GM19438 (cell line): Measurements from ENCODE around the gene SRPX.

Experiments
- ATAC-seq: cut with Tn5 transposase; IDR thresholded peaks from one replicate; pipeline ENCODE4 v1.9.1; 2021; ENCODE audit warnings: low read depth; ENCODE audit not compliant: unreplicated experiment

SRPX gene

DNA sequence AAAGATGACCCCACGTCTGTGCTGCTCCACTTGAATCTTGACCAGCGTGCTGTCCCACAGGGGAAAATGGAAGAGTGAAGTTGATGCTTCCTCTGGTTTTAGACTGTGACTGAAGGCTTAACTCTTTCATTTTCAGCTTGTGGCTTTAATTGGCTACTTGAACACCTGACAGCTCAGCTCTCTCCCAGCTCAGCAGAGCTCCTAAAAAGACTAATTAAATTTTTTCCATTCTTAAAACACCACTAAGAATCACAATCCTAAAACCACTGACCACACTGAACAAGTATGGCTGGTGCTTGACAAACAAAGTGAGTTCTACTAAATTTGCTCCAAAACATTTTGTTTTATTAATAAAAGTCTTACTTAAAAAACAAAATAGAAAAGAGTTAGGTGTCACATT, 71.7 kb downstream of the SRPX start:
- no peak for ATAC-seq

DNA sequence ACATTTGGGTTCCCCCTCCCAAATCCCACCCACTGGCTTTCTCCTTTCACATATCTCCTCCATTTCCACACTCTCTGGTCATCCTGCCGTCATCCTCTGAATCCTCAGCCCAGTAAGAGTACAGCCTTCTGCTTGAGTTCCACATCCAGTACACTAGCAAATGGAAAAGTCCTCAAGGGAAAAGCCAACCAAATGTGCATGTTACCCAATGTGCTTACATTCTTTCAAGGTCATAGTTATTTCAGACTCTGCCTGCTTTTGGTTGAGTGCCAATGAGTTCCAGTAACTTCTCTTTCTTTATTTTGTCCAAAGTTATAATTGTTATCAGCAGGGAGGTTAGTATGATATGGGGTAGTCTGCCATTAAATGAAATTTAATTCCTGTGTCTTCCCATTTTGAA, 78.1 kb downstream of the SRPX start:
- ATAC-seq, result no peak

DNA sequence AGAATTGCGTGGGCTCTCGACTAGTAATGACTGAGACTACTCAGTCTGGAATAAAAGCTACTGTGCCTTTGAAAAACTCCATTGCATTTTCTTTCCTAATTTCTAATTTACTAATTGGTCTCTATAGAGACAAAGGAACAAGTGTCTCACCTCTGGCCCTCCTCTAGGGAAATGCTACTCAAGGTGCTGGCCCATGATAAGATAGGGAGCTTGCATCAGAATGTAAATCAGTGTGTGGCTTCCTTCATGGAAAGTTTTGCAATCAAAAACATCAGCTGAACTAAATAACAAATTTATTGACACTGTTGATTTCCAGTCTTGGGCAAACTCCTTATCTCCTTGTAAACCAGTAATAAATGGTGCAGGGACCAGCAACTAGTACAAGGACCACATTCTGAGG, 81.8 kb downstream of the SRPX start:
- no peak for ATAC-seq

DNA sequence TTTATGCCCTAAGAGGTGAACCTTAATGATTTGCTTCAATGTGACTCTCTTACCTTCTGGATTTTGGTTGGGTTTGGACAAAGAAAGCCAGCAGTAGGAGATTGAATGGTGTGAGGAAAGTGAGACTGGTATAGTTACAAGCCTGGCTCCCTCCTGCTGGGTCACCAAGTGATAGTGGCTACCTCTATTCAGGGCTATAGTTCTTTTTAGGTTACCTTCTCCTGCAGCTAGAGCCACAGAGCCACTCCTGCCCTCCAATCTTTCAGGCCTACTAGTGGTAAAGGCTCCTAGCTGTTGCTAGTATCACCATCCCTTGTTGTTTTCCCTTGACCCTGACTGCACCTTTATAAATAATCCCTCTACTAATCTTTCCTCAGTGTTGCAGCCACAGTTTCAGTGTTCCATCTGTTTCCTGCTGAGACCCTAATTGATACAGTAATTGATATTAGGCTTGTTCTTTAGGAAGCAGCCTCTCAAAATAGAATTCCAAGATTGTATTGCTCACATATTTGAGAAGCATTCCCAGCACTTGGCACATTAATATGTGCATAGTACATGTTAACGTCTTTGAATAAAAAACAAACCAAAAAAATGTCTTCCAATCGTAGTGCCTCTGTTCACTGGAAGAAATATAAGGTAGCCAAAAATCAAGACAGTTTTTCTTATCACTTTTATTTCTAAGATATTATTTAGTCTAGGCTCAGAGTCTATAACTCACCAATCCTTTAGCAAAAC, 82.3 kb downstream of the SRPX start:
- no peak for ATAC-seq

DNA sequence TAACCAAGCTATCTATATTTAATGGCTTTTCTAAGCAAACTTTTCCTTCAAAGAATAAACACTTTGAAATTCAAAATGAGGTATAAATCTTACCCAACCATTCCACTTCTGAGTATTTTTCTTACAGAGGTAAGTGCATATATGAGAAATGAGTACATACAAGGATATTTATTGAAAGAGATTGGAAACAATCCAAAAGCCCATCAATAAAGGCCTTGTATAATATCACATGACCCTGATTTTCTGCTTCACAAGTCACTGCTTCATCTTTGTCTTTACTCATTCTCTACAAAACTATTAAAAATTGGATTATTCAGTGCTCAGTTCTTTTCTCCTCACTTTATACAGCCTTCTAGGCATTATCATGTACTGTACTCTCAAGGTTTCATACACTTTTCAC, 91.3 kb downstream of the SRPX start:
- no peak for ATAC-seq

DNA sequence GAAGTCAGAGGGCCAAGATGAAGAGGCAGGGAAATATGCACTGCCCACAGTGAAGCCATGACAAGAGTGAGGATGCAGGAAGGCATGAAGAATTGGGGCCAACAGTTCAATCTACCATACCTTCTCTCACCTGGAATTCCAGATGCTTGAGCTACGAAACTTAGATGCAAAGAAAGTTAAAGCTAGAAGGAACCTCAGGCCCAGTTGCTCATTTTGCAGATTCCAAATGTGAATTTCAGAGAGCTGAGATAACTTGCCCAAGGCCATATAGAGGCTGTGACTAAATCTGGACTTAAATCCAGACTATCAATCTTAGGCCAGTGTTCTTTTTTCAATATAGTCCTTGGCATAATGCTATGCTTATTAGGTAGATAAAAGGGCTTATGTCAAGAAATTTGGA, 92.7 kb downstream of the SRPX start:
- no peak for ATAC-seq

DNA sequence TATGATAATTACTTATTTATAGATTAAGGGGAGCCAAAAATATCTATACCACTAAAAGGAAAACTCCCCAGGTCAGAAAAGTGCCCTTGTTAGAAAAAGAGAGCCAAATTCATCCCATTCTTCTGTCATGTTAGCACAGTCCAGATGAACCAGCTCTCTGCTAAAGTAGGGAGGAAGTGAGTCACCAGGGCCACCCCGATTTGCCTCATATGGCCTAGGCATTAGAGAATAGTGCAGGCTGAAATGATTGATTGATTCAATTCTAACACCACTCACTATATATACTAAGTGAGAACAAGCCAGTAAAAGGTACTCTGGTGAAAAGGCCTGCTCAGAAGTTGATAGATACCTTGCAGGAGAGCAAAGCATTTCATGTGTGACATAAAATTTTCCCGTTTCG, 94.5 kb downstream of the SRPX start:
- ATAC-seq, result no peak

DNA sequence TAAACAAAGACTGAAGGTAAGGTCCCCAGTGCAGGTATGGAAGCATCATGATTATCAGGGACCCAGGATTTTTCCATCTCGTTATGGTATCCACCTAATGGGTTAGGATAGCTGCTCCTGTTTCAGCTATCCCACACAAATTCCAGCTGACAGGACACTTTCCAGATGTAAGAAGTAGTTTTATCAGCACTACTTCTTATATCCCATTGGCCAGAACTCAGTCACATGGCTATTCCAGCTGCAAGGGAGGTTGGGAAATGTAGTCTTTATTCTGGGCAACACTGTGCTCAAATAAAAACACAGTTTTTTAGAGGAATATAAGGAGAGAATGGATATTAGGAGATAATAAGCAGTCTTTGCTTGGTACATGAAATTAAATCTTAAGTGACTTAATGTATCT, 96.7 kb downstream of the SRPX start:
- ATAC-seq, result no peak

DNA sequence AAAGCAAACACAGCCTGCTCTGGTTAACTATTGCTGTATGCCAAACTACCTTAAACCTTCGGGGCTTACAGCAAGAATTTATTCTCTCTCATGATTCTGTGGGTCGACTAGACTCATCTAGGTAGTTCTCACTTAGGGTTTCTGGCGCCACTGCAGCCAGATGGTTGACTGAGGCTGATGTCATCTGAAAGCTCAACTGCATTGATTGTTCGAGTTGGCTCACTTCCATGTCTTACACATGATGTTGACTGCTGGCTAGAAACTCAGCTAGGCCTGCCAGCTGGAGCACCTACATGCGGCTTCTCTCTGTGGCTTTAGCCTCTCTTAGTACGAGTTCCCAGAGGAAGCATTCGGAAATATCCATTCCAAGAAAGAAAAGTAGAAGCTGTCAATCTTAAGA, 103.2 kb downstream of the SRPX start:
- ATAC-seq, result no peak

DNA sequence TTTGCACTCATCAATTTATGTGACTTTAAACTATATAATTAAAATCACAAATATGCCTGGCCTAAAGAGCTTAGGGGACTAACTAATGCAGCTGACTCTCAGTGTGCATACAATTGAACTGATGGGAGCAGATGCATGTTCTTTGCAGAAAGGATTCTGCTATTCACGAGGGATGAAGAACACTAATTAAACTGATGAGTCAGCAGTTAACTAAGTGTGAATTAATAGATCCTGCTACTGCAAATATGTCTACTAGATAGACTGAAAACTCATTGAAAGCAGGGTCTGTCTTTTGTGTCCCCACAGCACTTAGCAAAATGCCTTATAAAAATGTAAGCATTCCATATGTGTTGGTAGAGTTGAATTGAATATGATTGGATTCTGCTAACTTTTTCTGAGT, 104.0 kb downstream of the SRPX start:
- ATAC-seq, result no peak

DNA sequence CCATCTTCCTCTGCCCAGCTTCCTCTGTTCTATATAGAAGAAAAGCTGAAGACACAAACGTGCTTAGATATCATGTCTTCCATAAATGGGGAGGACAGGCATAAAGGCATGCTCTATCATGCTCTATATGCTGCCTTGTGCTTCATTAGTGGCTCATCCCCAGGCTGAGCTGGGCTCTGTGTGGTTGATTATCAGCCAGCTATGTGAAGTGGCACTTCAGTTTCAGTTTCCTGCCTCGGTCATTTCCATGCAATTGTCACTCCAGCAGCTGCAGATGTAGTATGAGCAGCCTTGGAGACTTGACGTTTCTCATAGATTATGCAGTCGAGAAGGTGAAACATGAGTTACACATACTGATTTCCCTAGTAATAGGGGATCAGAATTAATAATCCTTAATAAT, 108.1 kb downstream of the SRPX start:
- peak; percentile 82 for ATAC-seq

DNA sequence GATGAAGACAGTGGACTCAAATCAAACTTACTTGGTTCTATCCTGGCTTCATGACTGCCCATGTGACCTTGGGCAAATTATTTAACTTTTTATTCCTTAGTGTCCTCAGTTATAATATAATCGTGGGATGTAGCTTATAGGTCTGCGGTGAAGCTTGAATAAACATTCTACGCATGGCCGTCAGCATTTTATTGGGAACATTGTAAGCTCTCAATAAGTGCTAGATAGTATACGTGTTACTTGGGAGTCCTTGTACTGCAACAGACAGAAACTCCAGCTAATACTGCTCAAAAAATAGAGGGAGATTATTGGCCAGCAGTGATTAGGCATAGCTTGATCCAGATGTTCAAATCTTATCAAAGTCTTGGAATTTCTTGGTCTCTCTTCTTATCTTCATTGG, 109.5 kb downstream of the SRPX start:
- ATAC-seq, result no peak

DNA sequence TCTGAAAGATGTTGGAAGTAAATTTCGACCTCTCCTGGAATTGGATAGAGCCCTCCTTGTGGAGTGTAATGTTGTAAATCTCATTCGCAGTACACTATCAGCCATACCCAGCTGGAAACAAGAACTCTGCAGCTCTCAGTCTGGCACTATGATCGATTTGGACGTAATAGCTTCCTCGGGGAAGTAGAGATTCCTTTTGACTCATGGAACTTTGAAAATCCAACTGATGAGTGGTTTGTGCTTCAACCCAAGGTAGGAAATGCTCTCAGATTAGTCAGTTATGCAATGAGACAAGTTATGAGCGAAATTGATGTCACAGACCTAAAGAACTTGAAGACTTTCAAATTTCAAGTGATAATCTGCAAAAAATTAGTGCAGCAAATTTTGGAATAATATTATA, 110.4 kb downstream of the SRPX start:
- no peak for ATAC-seq

DNA sequence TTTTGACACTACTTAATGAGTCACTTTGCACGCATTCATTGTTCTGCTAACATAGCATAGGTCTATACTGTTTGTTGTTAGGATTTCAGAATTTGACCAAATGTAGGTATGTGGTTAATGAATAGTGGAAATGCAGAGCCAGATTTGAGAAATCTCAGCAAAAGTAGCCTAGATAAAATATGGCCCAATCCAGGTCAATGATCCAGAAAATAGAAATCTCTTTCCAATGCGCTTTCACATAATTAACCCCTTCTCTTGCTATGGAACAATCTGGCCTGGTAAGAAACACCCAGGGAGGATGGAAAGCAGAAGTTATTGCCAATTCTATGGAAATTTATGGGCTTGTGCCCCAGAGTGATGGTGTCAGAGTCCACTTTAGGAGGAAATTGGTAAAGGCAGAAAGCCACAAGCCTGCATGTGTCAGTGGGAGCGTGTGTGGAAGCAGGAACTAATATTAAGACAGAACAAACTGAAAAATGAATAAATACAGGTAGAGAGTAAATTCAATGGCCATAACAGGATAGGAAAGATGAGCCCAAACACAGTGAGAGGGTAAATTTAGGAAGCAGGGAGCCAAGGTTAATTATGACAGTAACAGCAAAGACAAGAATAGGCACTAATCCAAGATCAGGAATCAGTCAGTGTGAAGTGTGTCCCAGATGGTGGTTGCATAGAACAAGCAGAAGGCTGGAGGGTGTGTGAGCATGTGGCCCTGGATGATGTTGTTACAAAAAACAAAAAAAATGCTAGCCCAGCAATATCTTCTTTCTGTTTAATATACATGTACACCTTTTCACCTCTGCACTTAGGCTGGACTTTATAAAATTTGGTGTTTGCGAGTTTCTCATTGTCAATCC, 111.4 kb downstream of the SRPX start:
- no peak for ATAC-seq

DNA sequence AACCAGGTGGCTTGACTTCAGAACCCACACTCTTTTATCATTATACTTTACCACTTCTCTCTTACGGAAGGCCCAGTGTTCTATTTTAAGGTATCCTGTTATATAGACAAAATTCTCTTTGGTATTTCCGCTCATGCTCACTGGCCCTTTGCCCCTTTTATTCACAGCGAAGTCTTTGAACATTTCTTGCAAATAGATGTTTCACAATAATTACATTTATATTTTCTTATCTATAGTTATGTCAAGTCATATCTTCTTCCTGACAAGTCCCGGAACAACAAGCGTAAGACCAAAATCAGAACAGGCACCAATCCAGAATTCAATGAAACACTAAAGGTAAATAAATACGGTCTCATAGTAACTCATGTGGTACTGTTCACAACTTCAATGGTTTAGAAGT, 112.3 kb downstream of the SRPX start:
- no peak for ATAC-seq

DNA sequence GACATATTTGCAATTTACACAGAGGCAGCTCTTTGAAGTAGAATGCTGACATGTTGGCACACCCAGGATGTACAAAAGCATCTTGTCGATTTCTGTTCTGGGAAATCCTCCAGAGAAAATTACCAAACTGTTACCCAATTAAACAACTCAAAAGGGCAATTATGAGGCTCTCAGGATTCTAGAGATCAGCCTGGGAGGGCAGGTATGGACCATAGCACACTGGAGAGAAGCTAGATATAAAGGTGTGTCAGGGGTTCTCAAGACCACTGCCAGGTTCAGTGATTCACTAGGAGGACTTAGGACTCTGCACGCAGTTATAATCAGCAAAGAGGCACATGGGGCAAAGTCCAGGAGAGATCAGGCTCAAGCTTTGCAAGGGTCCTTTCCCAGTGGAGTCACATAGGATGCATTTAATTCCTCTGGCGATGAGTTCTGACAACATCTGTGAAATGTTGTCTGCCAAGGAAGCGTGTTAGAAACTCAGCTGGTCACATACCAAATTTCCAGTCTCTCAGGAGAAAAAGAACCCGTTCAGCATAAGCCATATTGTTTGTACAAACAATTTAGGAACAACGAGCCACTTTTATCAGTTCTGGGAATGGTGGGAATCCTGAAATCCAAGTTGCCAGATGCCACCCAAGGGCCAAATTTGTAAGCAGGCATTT, 113.5 kb downstream of the SRPX start:
- no peak for ATAC-seq

DNA sequence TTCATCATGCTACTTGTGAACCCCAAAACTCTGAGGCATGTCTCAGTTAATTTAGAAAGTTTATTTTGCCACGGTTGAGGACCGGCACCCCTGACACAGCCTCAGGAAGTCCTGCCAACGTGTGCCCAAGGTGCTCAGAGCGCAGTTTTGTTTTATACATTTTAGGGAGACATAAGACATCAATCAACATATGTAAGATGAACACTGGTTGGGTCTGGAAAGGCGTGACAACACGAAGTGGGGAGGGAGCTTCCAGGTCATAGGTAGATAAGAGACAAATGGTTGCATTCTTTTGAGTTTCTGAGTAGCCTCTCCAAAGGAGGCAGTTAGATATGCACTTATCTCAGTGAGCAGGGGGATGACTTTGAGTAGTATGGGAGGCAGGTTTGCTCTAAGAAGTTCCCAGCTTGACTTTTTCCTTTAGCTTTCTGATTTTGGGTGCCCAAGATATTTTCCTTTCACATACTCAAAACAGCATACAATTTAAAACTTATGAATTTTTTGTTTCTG, 115.4 kb downstream of the SRPX start:
- no peak for ATAC-seq

DNA sequence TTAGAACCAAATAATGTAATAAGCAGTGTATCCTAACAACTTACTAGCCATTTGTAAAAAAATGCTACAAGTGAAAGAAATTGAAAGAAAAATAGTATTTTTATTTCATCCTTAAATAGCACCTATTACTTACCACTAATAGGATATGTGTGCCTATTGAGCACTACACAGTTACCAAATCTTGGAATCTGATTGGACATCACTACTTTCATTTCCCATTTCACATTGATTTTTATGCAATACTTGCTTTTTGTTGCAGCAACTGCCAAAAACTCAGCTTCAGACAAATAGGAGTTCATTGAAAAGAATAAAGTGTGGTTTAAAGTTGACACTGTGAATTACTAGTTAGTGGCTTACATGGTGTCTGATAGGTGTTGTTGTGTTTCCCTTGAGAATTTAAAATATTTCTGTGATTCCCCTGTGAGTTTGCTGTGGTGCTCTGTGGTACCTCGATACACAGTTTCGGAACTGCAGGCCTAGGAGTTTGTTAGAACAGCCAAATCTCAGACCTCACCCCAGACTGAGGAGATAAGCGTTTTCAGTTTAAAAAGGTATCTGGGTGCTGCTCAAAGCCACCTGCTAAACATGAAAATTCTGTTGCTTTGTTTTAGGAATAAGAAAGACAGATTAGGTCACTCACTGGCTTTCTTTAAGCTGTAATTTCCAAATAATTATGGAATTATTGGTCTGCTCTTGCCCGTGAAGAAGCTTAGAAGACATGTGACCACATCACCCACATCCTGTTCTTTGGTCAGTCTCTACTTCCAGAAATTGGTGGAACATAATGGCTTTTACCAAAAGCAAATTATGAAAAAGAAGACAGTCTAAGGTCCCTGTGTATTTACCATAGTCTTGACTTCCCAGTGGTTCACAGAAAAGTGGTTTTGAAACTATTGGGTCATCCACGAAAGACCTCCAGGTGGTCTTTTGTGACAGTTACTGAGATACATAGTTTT, 116.5 kb downstream of the SRPX start:
- peak; percentile 88 for ATAC-seq

DNA sequence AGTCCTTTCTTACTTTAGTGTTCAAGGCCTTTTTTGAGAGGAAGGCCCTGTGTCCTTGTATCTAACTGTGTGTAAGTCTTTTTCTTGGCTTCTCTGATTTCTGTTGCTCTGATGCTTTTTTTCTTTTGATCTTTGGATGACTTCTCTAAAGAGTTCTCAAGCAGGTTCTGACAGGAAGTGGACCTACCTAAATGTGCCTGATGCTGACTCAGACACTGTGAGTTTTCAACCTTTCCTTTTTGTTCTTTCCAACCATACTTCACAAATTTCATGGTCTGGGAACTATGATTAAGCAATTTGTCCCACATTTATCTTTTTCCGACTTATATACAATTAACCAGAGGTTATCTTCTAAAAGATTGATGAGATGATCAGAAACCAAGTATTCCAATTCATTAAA, 117.8 kb downstream of the SRPX start:
- no peak for ATAC-seq

DNA sequence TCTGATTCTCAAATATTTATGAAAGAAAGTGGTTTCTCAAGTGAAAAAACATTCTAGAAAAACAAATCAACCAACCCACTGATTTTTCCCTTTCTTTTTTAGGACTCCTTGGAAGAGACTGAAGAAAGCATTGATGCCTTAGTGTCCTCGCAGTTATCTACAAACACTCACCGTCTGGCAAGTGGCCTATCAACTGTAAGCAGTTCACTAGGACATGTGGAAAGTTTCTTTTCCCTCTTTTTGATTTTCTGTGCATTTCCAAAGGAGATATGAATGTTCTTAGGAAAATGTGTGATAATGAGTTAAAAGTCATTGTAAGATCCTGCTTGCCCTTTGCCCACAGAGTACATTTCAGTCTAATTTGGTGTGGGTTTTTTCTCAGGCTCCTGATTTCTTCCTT, 118.4 kb downstream of the SRPX start:
- ATAC-seq, result no peak
